Activated CD8-positive, alpha-beta memory T cell treated with anti-CD3 and anti-CD28 coated beads, Interleukin-2, amount 50 U/mL, for 48 hours (primary cell): ENCODE data around the gene EIF4E3.

ENCODE experiments used
- DNase-seq: peaks from one replicate; pipeline ENCODE4 v3.0.0-alpha.2; 2020

Gene EIF4E3

GRCh38 chr3:71684757-71685386 lies 40.3 kb downstream of the EIF4E3 start:
- DNase-seq: no peak

GRCh38 chr3:71684046-71684756 lies 41.0 kb downstream of the EIF4E3 start:
- DNase-seq: no peak

GRCh38 chr3:71681224-71681668 lies 44.0 kb downstream of the EIF4E3 start:
- no peak for DNase-seq

DNA sequence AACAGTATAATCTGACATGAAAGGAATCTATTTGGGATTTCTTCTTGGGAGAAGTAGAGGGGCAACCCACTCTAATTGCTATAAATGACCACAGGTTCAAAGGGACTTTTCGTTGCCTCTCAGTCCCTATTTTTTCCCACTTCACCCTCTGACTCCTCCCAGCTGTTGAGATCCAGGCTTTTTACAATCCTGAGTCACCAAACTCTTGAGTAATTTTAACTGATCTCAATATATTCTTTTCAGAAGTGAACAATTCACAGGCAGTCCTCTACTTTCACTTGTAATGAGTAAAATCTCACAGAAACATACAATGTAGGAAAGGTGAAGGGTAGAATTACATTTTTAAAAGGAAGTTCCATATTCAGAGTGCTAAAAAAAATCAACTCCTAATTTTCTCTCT lies 44.6 kb downstream of the EIF4E3 start:
- DNase-seq: no peak

DNA sequence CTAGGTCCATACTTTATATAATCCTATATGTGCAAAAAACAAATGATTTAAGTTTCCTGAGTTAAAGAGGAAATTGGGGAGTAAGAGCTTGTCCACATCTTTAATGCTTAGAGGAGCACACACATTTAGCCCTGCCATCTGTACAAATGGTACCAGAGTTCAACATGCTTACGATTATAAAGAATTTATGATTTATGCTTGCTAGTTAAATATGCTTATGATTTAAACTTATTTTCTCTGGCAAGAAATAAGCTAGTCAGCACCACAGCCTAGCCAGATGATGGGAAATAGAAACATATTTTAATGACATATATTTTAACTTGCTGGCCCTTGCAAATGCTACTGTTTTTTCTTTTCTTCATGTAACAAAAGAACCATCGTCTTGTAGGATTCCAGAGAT lies 48.3 kb downstream of the EIF4E3 start:
- no peak for DNase-seq

DNA sequence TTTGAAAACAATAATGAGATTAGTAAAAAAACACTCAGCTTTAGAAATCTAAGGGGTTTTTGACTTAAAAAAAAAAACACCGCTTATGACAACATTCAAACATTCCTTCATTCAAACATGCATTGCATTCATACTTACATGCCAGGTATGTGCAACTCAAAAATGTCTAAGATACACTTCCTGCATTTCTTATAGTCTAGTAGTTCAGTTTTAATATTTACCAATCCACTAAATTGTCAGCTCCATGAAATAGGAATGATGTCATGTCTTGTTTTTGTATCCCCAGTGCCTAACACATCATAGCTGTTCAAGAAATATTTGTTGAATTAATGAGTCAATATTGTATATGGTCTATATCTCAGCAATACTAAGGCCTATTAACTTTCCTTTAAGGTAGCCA lies 51.7 kb downstream of the EIF4E3 start:
- no peak for DNase-seq

- DNase-seq: no peak
These were observed 52.4 kb downstream of the EIF4E3 start for GRCh38 chr3:71672807-71673206.

- DNase-seq: no peak
These were observed 52.9 kb downstream of the EIF4E3 start for GRCh38 chr3:71672340-71672739.

- no peak for DNase-seq
These were observed 53.9 kb downstream of the EIF4E3 start for GRCh38 chr3:71671216-71671845.

DNA sequence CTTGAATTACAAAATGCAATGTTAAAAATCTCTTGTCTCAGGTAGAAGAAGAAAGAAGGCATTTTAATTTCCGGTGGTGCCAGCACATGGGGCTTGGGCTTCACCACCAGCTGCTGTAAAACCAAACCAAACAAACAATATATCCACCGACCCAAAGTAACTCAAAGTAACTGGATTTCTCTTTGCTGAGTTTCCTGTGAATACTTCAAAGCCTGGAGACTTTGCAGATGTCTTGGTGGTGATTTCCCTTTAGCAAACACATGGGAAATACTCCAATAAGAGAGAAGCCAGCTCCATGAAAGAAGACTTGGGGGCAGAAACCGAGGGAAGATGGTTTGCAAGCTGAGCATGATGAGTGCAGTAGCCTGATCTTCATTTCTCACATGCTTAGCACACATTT lies 62.6 kb downstream of the EIF4E3 start:
- DNase-seq: no peak

DNA sequence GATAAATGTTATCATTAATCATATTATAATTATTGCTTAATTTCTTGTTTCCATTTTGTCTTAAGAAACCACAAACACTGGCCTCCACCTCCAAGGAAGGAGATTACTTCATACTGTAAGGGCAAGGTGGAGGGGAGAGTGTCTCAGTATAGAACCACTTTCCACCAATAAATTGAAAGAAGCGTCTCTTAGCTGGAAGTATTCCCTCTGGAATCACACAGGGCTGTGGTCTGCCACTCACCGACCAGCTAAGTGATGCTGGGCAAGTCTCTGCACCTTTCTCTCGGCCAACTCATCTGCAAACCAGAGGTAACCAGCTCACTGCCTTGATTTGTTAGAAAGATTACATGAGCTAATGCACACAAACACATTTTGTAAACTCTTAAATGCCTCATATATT lies 63.1 kb downstream of the EIF4E3 start:
- no peak for DNase-seq

GRCh38 chr3:71659864-71660591 lies 65.2 kb downstream of the EIF4E3 start:
- no peak for DNase-seq

DNA sequence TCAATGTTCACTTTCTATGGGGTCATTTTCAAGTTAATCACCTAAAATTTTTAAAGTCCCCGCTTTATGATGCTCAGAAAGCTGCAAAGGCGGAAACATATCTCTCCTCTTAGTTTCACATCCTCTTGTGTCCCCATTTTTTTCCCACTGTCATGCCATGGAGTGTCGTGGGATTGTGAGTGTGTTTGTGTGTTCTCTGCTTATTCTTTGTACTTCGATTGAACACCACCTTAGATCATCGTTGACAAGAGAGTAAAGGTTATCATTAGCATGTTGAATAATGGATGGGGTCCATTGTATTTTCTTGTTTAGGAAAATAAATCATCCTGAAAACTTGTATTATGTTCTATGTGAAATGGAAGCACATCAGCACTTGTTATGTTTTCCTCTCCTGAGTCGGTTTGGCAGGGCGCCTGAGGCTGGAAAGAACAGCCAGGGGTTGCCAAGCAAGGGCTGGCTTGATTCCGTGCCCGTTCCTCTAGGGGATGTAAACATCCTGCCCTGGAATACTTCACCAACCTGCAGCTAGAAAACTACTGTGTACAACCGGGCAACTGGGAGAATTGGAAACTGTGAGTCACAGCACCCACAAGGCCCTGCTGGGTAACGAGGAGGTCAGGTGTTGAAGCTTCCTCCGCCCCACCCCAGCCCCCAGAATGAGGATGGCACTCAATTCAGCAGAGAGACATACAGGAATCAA lies 67.2 kb downstream of the EIF4E3 start:
- no peak for DNase-seq

- DNase-seq: no peak
These were observed 70.1 kb downstream of the EIF4E3 start for GRCh38 chr3:71655061-71655460.

DNA sequence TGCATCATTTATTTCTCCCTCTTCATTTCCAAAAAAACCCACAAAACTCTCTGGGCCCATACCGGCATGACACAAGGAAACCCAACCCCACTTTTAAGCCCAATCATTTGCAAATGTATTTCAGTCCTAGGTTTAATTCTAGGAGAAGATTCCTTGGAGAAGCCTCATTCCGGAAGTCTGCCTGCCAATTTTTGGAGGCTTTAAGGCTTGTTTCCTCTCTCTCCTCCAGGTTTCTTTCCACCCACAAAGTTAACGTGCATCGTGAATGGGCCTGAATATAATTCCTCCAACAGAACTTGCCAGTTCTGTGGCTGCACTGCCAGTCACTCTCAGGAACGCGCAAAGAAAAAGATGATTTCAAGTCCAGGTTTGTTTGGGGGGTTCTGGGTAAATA lies 71.8 kb downstream of the EIF4E3 start:
- no peak for DNase-seq

GRCh38 chr3:71652781-71653413 lies 72.3 kb downstream of the EIF4E3 start:
- no peak for DNase-seq

DNA sequence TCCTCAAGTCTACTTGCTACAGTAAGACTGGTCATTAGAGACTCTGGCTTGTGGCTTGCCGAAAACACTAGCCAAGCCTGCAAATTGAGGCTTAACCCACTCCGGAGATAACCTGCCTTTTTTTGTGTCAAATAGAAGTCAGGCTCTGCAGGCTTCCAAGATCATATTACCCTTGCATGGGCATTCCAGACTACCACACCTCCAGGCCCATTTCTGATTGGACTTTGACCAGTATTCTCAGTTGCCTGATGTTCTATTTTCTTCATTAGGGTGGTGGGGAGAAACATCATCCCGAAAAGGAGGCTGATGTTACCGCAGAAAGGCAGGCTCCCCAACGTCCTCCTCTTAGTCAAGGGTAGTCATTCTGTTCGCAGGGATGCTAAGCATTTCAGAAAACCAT lies 73.6 kb downstream of the EIF4E3 start:
- DNase-seq: no peak

DNA sequence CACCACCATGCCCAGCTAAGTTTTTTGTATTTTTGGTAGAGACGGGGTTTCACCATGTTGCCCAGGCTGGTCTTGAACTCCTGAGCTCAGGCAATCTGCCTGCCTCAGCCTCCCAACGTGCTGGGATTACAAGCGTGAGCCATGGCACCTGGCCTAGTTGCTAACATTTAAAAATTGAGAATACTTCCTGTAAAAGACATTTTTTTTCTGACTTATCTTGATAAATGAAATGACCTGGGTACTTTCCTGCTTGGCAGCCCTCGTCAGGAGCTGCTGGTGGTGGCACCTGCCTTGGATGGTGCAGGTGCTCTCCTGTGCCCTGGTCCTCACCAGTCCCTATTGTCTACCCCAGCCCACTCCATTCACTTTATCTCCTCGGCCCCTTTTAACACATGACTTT lies 74.8 kb downstream of the EIF4E3 start:
- DNase-seq: no peak

- no peak for DNase-seq
These were observed 75.4 kb downstream of the EIF4E3 start for GRCh38 chr3:71649757-71650156.

DNA sequence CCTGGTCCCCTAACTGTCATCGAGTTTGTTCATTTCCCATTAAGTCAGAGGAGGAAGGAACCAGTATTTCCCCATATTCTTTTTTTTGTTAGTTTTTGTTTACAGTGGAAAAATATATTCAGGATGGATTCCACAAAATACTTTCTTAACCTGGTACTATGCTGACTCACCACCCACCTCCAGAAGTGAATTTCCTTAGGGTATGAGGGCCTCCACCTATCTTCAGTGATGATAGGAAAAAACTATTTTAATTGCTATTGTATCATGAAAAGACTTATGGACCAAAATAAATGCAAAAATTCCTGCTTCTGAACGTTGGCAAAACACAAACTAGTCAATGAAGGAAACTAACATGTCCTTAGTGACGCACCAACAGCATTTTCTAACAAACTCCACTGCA lies 77.5 kb downstream of the EIF4E3 start:
- DNase-seq: no peak

GRCh38 chr3:71646971-71647370 lies 78.2 kb downstream of the EIF4E3 start:
- DNase-seq: no peak

- DNase-seq: no peak
These were observed 80.1 kb downstream of the EIF4E3 start for GRCh38 chr3:71645140-71645539.

DNA sequence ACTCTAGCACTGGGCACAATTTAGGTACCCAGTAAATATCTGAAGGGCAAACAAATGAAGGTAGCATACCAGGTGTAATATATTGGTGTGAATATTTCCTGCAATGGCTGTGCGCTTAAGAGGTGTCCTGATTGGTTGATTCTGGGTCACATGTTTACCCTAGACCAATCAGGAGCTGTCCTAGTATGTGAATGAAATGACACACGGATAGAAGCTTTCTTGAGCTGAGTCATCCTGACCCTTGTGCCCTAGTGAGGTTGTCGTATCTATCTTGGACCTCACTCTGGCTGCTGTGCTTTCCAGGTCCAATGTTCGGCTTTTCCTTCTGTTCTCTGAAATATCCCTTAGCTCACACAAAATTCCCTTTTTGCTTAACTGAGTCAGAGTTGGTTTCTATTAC lies 83.5 kb downstream of the EIF4E3 start:
- DNase-seq: no peak
